ENCODE data around the gene SPAG9.

The SPAG9 gene

GRCh38 chr17:50920891-50921586 is 199.6 kb downstream of the SPAG9 start:
- no peaks in the 10 kb centered on the region for H3K9me3 ChIP-seq (ENCODE audit: control insufficient read depth, insufficient read depth, low read length)
- H3K9ac ChIP-seq (ENCODE audit: low read depth, low read length): no peak overlapping the region
- H3K36me3 ChIP-seq (ENCODE audit: insufficient read depth, low read length): no peaks in the 10 kb centered on the region
- peaks cover 53% of the 10 kb centered on the region for H3K4me1 ChIP-seq (ENCODE audit: insufficient read depth, low read length)

- Histone ChIP-seq H3K9me3 (ENCODE audit: control insufficient read depth, insufficient read depth, low read length) (no peaks in the 10 kb centered on the region), H3K9ac (ENCODE audit: low read depth, low read length) (no peak overlapping the region), H3K36me3 (ENCODE audit: insufficient read depth, low read length) (no peaks in the 10 kb centered on the region), H3K4me1 (ENCODE audit: insufficient read depth, low read length) (peaks cover 45% of the 10 kb centered on the region)
Measured at GRCh38 chr17:50920041-50920410, 200.6 kb downstream of the SPAG9 start.

- H3K9me3 ChIP-seq (ENCODE audit: control insufficient read depth, insufficient read depth, low read length): no peaks in the 10 kb centered on the region
- no peaks in the 10 kb centered on the region for H3K36me3 ChIP-seq (ENCODE audit: insufficient read depth, low read length)
- peaks cover 45% of the 10 kb centered on the region for H3K4me1 ChIP-seq (ENCODE audit: insufficient read depth, low read length)
- H3K9ac ChIP-seq (ENCODE audit: low read depth, low read length): no peak overlapping the region
Measured at GRCh38 chr17:50919321-50920040, 201.2 kb downstream of the SPAG9 start.

GRCh38 chr17:50918933-50919296 is 201.8 kb downstream of the SPAG9 start:
- H3K9ac ChIP-seq (ENCODE audit: low read depth, low read length): no peak overlapping the region
- H3K36me3 ChIP-seq (ENCODE audit: insufficient read depth, low read length): no peaks in the 10 kb centered on the region

GRCh38 chr17:50918071-50918932 is 202.4 kb downstream of the SPAG9 start:
- Histone ChIP-seq H3K9ac (ENCODE audit: low read depth, low read length) (no peak overlapping the region), H3K9me3 (ENCODE audit: control insufficient read depth, insufficient read depth, low read length) (no peaks in the 10 kb centered on the region), H3K36me3 (ENCODE audit: insufficient read depth, low read length) (no peaks in the 10 kb centered on the region), H3K4me1 (ENCODE audit: insufficient read depth, low read length) (peaks cover 45% of the 10 kb centered on the region)

More at GRCh38 chr17:50918933-50919296, 201.8 kb downstream of the SPAG9 start:
- Histone ChIP-seq H3K9me3 (ENCODE audit: control insufficient read depth, insufficient read depth, low read length) (no peaks in the 10 kb centered on the region), H3K4me1 (ENCODE audit: insufficient read depth, low read length) (peaks cover 45% of the 10 kb centered on the region)

- no peak overlapping the region for H3K9ac ChIP-seq (ENCODE audit: low read depth, low read length)
- H3K9me3 ChIP-seq (ENCODE audit: control insufficient read depth, insufficient read depth, low read length): no peaks in the 10 kb centered on the region
- H3K4me1 ChIP-seq (ENCODE audit: insufficient read depth, low read length): peaks cover 45% of the 10 kb centered on the region
- no peaks in the 10 kb centered on the region for H3K36me3 ChIP-seq (ENCODE audit: insufficient read depth, low read length)
Measured at GRCh38 chr17:50917418-50917743, 203.3 kb downstream of the SPAG9 start.

GRCh38 chr17:50916708-50917417 is 203.8 kb downstream of the SPAG9 start:
- Histone ChIP-seq H3K9ac (ENCODE audit: low read depth, low read length) (no peak overlapping the region), H3K9me3 (ENCODE audit: control insufficient read depth, insufficient read depth, low read length) (no peaks in the 10 kb centered on the region), H3K36me3 (ENCODE audit: insufficient read depth, low read length) (no peaks in the 10 kb centered on the region), H3K4me1 (ENCODE audit: insufficient read depth, low read length) (peaks cover 49% of the 10 kb centered on the region)

GRCh38 chr17:50916026-50916707 is 204.5 kb downstream of the SPAG9 start:
- Histone ChIP-seq H3K9ac (ENCODE audit: low read depth, low read length) (no peak overlapping the region), H3K4me1 (ENCODE audit: insufficient read depth, low read length) (peaks cover 54% of the 10 kb centered on the region), H3K9me3 (ENCODE audit: control insufficient read depth, insufficient read depth, low read length) (no peaks in the 10 kb centered on the region), H3K36me3 (ENCODE audit: insufficient read depth, low read length) (no peaks in the 10 kb centered on the region)

GRCh38 chr17:50914505-50915063 is 206.1 kb downstream of the SPAG9 start:
- no peak overlapping the region for H3K9ac ChIP-seq (ENCODE audit: low read depth, low read length)
- H3K4me1 ChIP-seq (ENCODE audit: insufficient read depth, low read length): peaks cover 52% of the 10 kb centered on the region
- H3K9me3 ChIP-seq (ENCODE audit: control insufficient read depth, insufficient read depth, low read length): no peaks in the 10 kb centered on the region
- H3K36me3 ChIP-seq (ENCODE audit: insufficient read depth, low read length): no peaks in the 10 kb centered on the region

- Histone ChIP-seq H3K36me3 (ENCODE audit: insufficient read depth, low read length) (no peaks in the 10 kb centered on the region), H3K9me3 (ENCODE audit: control insufficient read depth, insufficient read depth, low read length) (no peaks in the 10 kb centered on the region), H3K4me1 (ENCODE audit: insufficient read depth, low read length) (peaks cover 52% of the 10 kb centered on the region), H3K9ac (ENCODE audit: low read depth, low read length) (no peak overlapping the region)
Measured at GRCh38 chr17:50913120-50913519, 207.5 kb downstream of the SPAG9 start.

All from ES-I3 (cell line).